Thyroid gland (tissue), 4 donors: ENCODE results near the gene DUSP3. TPM values are rescaled to one million over a fixed set of nuclear protein-coding genes. Genes with fewer than 3 reads are reported as not detected.
A peak's percentile ranks its signal among the peaks of the same experiment; 100 is the strongest.

Experiments
- DNase-seq, 2 donors: peaks; one replicate each; pipeline ENCODE4 v3.0.0-alpha.2; 2019
- H3K27ac ChIP-seq, 3 donors: fragments of 200-600 bp; sonication (generic); 1 replicate in 2 of 3; 2 replicates in 1 of 3; pipeline ENCODE4 v1.5.1; 2016 to 2019; ENCODE audit warnings: mild to moderate bottlenecking in 1 of 3, moderate library complexity in 1 of 3
- H3K27me3 ChIP-seq: fragments of 200-600 bp; sonication (generic); one replicate; pipeline ENCODE4 v1.5.1; 2019
- H3K36me3 ChIP-seq, 2 donors: fragments of 200-600 bp; sonication (generic); one replicate each; pipeline ENCODE4 v1.5.1; 2016 to 2019
- H3K4me1 ChIP-seq, 2 donors: fragments of 200-600 bp; sonication (generic); one replicate each; pipeline ENCODE4 v1.5.1; 2017 to 2019
- H3K4me3 ChIP-seq, 3 donors: fragments of 200-600 bp; sonication (generic); replicated peaks in 1 of 3; 1 replicate in 2 of 3; 2 replicates in 1 of 3; pipeline ENCODE4 v1.5.1; 2016; ENCODE audit warnings: mild to moderate bottlenecking in 1 of 3
- H3K9me3 ChIP-seq: fragments of 200-600 bp; sonication (generic); one replicate; pipeline ENCODE4 v1.5.1; 2017
- POLR2A ChIP-seq, 2 donors: fragments of 450-650 bp; IDR thresholded peaks; one replicate each; pipeline ENCODE4 v1.6.1; 2017; ENCODE audit warnings: antibody characterized with exemption in 2 of 2, mild to moderate bottlenecking in 2 of 2, moderate library complexity in 1 of 2
- WGBS, 2 donors: methylation state at CpG; one replicate each; pipeline ENCODE4 v1.1.5; 2017; 5-methylcytosine and 5-hydroxymethylcytosine counted together
- intact Hi-C: fragments of 100-400 bp; cut with DNase I; formaldehyde crosslinking; loops from one replicate; pipeline ENCODE4 v1.15.1; 2023
- total RNA-seq, 4 donors: library from RNA; depleted of rRNA; stranded (reverse); fragments of >200 nt; gene quantifications; one replicate each; pipeline ENCODE4 v1.2.3, GENCODE V29; 2016
- TF ChIP-seq, protein P1 (sequence below), 6 experiments: fragments of 200-600 bp in 3 of 6; fragments of 450-650 bp in 3 of 6; sonication (generic) in 3 of 6; IDR thresholded peaks; one replicate each; pipeline ENCODE4 v1.5.1; 2016 to 2019; ENCODE audit warnings: antibody characterized with exemption in 6 of 6, mild to moderate bottlenecking in 2 of 6, inconsistent platforms in 1 of 6, moderate library complexity in 1 of 6

DUSP3 gene
- total RNA-seq, 4 donors from 2014 or later, result 67.7 to 98.5 (median 72.0) TPM

DNA sequence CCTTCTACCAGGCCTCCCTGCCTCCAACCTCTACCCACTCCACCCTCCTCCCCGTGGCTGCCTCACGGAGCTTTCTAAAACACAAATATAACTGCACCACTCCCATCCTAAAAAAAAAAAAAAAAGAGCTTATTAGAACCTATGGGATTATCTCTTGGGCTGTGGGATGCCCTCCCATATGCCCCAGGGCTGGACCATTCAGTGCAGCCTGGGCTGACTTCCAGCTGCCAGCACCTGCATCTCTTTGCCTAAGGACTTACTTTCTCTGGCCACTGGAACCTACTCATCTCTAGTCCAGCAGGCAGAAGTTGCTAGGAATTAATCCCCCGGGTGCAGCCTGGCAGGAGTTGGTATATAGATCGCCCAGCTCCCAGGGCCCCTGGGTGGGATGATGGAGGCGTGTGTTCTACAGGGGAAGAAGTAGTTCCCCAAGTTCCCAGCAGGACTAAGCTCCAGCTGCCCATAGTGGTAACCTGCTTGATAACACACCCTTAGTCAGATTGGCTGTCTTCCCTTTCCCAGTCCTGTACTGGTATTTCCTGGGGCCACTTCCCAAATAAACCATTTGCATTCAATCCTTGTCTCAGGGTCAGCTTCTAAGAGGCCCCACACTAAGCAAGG, 43.9 kb upstream of the DUSP3 start:
- Histone ChIP-seq H3K9me3 (no peaks in the 10 kb centered on the region), H3K4me1 (peaks cover 0 to 5% of the 10 kb centered on the region in 2 donors), H3K27me3 (no peaks in the 10 kb centered on the region), H3K4me3 (no peak overlapping the region), H3K27ac (peak overlapping the region in 2 of 3 donors; percentile 32 to 33), H3K36me3 (no peaks in the 10 kb centered on the region)
- 94 to 97% methylated on average over 5 of the region's 5 CpGs for WGBS, 2 donors
- DNase-seq, result no peak
- intact Hi-C loops, result no loop called here
- TF ChIP-seq, protein P1, sequence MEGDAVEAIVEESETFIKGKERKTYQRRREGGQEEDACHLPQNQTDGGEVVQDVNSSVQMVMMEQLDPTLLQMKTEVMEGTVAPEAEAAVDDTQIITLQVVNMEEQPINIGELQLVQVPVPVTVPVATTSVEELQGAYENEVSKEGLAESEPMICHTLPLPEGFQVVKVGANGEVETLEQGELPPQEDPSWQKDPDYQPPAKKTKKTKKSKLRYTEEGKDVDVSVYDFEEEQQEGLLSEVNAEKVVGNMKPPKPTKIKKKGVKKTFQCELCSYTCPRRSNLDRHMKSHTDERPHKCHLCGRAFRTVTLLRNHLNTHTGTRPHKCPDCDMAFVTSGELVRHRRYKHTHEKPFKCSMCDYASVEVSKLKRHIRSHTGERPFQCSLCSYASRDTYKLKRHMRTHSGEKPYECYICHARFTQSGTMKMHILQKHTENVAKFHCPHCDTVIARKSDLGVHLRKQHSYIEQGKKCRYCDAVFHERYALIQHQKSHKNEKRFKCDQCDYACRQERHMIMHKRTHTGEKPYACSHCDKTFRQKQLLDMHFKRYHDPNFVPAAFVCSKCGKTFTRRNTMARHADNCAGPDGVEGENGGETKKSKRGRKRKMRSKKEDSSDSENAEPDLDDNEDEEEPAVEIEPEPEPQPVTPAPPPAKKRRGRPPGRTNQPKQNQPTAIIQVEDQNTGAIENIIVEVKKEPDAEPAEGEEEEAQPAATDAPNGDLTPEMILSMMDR (IDR thresholded peaks at IDR 0.05), result no peak
- no peak for TF ChIP-seq POLR2A (IDR thresholded peaks at IDR 0.05)

DNA sequence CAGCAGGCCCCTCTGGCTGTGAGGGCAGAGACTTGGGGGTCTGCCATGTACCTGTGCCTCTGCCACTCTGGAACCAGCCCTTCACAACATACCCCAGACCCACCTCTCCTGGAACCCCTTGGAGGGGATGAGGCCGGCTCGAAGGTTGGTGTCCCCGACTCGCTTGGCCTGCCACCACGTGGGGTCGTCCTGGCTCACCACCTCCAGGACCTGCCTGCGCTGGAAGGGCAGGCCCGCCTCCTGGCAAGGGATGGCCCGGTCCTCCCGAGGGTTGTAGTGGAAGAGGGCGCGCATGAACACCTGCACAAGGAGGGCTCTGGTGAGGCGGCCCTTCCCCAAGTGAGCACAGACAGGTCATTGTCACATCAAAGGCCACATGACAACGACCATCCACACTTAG, 42.0 kb upstream of the DUSP3 start:
- Histone ChIP-seq H3K27me3 (no peaks in the 10 kb centered on the region), H3K36me3 (no peaks in the 10 kb centered on the region), H3K4me1 (peaks cover 0 to 5% of the 10 kb centered on the region in 2 donors), H3K9me3 (no peaks in the 10 kb centered on the region), H3K27ac (no peak overlapping the region), H3K4me3 (no peak overlapping the region)
- WGBS, 2 donors, result 46 to 69% methylated on average over 6 to 14 of the region's 14 CpGs
- TF ChIP-seq, protein P1 (IDR thresholded peaks at IDR 0.05), result no peak
- no peak for TF ChIP-seq POLR2A (IDR thresholded peaks at IDR 0.05)
- intact Hi-C loops, result no loop called here
- DNase-seq, result peak; percentile 65 to 70

DNA sequence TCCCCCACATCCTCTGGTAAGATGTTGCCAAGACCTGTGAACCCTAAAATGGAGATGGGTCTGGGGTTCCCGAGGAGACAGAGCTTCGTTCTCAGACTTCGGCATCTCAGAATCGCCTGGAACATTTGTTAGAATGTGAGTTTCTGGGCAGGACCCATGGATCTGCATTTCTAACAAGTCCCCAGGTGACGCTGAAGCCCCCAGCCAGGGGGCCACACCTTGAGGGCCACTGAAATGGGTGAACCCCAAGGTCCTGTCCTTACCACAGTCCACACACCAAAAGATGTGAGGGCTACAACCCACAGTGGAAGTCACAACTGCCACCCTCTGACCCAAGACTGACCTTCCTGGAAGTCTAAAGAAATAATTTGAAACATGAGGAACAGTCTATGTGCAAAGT, 40.2 kb upstream of the DUSP3 start:
- H3K4me1 ChIP-seq, result peaks cover 0 to 5% of the 10 kb centered on the region in 2 donors
- H3K27me3 ChIP-seq, result no peaks in the 10 kb centered on the region
- DNase-seq, result no peak
- TF ChIP-seq, protein P1 (IDR thresholded peaks at IDR 0.05), result no peak
- no peak for TF ChIP-seq POLR2A (IDR thresholded peaks at IDR 0.05)
- H3K4me3 ChIP-seq, result no peak overlapping the region
- intact Hi-C loops, result no loop called here
- H3K9me3 ChIP-seq, result no peaks in the 10 kb centered on the region
- no peaks in the 10 kb centered on the region for H3K36me3 ChIP-seq
- no peak overlapping the region for H3K27ac ChIP-seq
- 91 to 92% methylated on average over 4 to 5 of the region's 5 CpGs for WGBS, 2 donors

GRCh38 chr17:43817826-43818225, 39.0 kb upstream of the DUSP3 start:
- H3K27me3 ChIP-seq, result no peaks in the 10 kb centered on the region
- no peak for DNase-seq
- no peak overlapping the region for H3K4me3 ChIP-seq
- no peak for TF ChIP-seq POLR2A (IDR thresholded peaks at IDR 0.05)
- no peaks in the 10 kb centered on the region for H3K9me3 ChIP-seq
- H3K27ac ChIP-seq, result no peak overlapping the region
- intact Hi-C loops, result no loop called here
- 90 to 94% methylated on average over 2 to 5 of the region's 9 CpGs for WGBS, 2 donors
- H3K4me1 ChIP-seq, result peaks cover 0 to 10% of the 10 kb centered on the region in 2 donors
- peaks cover 0 to 4% of the 10 kb centered on the region in 2 donors for H3K36me3 ChIP-seq

DNA sequence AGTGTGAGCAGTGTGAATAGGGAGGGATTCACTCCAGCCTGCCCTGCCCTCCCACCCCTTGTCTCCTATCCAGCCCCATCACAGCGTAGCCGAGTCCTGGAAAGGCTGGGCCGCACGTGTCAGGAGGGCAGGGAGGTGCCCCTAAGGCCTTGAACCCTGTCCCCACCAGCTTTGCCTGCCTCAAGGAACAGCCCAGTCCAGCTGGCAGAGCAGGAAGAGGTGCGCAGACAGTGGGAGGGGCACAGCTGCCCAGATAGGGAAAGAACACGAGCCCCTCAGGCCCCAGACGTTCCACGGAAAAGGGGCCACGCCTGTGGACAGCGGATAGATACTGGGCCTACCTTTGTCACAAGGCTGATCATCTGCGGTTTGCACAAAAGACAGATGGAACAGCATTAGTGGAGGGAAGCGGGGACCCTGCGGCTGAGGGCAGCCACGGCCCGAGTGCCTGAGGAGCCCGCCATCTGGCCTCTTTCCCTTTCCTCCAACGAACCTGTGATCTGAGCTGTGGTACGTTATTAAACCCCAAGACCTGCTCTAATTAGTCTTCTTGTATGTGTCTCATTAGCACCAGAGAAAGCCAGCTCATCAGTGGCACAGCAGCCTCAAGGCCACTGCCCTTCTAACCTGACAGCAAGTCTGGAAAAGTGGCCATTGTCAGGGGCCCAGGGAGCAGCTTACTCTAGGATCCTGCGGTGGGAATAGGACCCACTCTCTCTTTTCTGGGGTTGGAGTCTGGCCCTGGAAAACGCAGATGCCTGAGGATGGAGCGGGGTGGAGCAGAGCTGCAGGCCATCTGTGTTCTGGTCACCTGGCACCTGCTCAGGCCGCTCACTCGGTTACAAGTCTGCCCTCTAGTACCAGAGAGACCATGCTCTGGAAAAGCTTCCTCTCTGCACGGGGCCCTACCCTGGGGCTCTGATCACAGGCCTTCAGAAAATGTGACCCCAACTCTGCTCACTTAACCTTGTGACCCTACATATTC, 37.9 kb upstream of the DUSP3 start:
- Histone ChIP-seq H3K27me3 (no peaks in the 10 kb centered on the region), H3K36me3 (peaks cover 0 to 4% of the 10 kb centered on the region in 2 donors), H3K27ac (no peak overlapping the region), H3K9me3 (no peaks in the 10 kb centered on the region), H3K4me3 (no peak overlapping the region), H3K4me1 (peaks cover 0 to 10% of the 10 kb centered on the region in 2 donors)
- DNase-seq, result no peak
- 90 to 95% methylated on average over 9 to 21 of the region's 24 CpGs for WGBS, 2 donors
- TF ChIP-seq, protein P1 (IDR thresholded peaks at IDR 0.05), result no peak
- no peak for TF ChIP-seq POLR2A (IDR thresholded peaks at IDR 0.05)
- intact Hi-C loops, result no loop called here
